Activated CD4-positive, alpha-beta T cell treated with anti-CD3 and anti-CD28 coated beads for 4 hours (primary cell): ENCODE results near the gene PCDHA5.
"Not testable (repeated sequence)": the region's sequence is repeated elsewhere in the genome, so short reads cannot be mapped to it uniquely, and the experiment has no call there.

ENCODE experiments used
- DNase-seq, 2 donors: peaks; one replicate each; pipeline ENCODE4 v3.0.0-alpha.2; 2020

Gene PCDHA5

DNA sequence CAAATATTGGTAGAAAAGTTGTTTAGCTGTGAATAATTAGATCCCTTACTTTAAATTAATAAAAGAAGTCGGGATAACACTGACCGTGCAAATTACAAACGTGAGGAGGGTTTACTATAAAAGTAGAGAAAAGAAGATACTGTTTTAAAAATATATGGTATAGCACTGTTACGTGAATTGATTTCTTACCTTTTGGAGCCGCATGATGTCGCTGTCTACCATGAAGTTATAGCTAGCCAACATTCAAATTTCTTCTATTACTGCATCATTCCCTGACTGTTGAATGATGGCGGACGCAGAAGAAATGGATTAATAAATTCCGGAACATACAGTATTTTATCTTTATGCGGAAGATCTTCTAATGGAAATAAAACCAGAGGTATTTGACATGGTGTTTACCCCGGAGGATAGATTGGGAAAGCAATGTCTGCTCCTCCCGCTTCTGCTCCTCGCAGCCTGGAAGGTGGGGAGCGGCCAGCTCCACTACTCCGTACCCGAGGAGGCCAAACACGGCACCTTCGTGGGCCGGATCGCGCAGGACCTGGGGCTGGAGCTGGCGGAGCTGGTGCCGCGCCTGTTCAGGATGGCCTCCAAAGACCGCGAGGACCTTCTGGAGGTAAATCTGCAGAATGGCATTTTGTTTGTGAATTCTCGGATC lies 6.4 kb downstream of the PCDHA5 start, which contains the start of gene PCDHA6:
Gene PCDHA6 (plus strand): TSS at position 257 of the 658 bp plus-strand sequence. CDS start 132 bp downstream, at position 389.
- DNase-seq = no peak

DNA sequence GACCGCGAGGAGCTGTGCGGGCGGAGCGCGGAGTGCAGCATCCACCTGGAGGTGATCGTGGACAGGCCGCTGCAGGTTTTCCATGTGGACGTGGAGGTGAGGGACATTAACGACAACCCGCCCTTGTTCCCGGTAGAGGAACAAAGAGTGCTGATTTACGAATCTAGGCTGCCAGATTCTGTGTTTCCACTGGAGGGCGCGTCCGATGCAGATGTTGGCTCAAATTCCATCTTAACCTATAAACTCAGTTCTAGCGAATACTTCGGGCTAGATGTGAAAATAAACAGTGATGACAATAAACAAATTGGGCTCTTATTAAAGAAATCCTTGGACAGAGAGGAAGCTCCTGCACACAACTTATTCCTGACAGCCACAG lies 6.9 kb downstream of the PCDHA5 start:
- DNase-seq = no peak

DNA sequence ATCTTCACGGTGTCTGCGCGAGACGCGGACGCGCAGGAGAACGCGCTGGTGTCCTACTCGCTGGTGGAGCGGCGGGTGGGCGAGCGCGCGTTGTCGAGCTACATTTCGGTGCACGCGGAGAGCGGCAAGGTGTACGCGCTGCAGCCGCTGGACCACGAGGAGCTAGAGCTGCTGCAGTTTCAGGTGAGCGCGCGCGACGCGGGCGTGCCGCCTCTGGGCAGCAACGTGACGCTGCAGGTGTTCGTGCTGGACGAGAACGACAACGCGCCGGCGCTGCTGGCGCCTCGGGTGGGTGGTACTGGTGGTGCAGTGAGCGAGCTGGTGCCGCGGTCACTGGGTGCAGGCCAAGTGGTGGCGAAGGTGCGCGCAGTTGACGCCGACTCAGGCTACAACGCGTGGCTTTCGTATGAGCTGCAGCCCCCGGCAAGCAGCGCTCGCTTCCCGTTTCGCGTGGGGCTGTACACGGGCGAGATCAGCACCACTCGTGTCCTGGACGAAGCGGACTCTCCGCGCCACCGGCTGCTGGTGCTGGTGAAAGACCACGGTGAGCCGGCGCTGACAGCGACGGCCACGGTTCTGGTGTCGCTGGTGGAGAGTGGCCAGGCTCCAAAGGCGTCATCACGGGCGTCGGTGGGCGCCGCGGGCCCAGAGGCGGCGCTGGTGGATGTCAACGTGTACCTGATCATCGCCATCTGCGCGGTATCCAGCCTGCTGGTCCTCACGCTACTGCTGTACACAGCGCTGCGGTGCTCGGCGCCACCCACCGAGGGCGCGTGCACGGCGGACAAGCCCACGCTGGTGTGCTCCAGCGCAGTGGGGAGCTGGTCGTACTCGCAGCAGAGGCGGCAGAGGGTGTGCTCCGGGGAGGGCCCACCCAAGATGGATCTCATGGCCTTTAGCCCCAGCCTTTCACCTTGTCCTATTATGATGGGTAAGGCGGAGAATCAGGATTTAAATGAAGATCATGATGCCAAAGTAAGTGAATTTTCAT lies 8.4 kb downstream of the PCDHA5 start:
- not testable (repeated sequence) for DNase-seq

GRCh38 chr5:140833993-140834392 lies 12.6 kb downstream of the PCDHA5 start, which contains the start of gene PCDHA7:
TSS of gene PCDHA7 (plus strand) at chr5:140834269. CDS start at chr5:140834384, 115 bp downstream.
- no peak for DNase-seq

DNA sequence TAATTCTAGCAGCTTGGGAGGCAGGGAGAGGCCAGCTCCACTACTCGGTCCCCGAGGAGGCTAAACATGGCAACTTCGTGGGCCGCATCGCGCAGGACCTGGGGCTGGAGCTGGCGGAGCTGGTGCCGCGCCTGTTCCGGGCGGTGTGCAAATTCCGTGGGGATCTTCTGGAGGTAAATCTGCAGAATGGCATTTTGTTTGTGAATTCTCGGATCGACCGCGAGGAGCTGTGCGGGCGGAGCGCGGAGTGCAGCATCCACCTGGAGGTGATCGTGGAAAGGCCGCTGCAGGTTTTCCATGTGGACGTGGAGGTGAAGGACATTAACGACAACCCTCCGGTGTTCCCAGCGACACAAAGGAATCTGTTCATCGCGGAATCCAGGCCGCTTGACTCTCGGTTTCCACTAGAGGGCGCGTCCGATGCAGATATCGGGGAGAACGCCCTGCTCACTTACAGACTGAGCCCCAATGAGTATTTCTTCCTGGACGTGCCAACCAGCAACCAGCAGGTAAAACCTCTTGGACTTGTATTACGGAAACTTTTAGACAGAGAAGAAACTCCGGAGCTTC lies 13.1 kb downstream of the PCDHA5 start:
- DNase-seq = not testable (repeated sequence)

- DNase-seq = no peak
Observed at GRCh38 chr5:140835622-140836510, 14.5 kb downstream of the PCDHA5 start.

GRCh38 chr5:140840978-140841962 lies 19.9 kb downstream of the PCDHA5 start, which contains the start of gene PCDHA8:
TSS of gene PCDHA8 (plus strand) at chr5:140841187. CDS start at chr5:140841322, 135 bp downstream.
- no peak for DNase-seq

GRCh38 chr5:140842798-140843733 lies 21.7 kb downstream of the PCDHA5 start:
- DNase-seq = no peak

- DNase-seq = not testable (repeated sequence)
Observed at GRCh38 chr5:140848139-140849102, 27.0 kb downstream of the PCDHA5 start, which contains the start of gene PCDHA9. TSS of gene PCDHA9 (plus strand) at chr5:140848382. CDS start at chr5:140848496, 114 bp downstream.

- DNase-seq = not testable (repeated sequence)
Observed at GRCh38 chr5:140849831-140850634, 28.6 kb downstream of the PCDHA5 start.

GRCh38 chr5:140855772-140856674 lies 34.6 kb downstream of the PCDHA5 start, which contains the start of gene PCDHA10:
TSS of gene PCDHA10 (plus strand) at chr5:140855897. CDS start at chr5:140856049, 152 bp downstream.
- no peak for DNase-seq

GRCh38 chr5:140857177-140857986 lies 36.0 kb downstream of the PCDHA5 start:
- no peak for DNase-seq

- no peak for DNase-seq
Observed at GRCh38 chr5:140857987-140858240, 36.5 kb downstream of the PCDHA5 start.

DNA sequence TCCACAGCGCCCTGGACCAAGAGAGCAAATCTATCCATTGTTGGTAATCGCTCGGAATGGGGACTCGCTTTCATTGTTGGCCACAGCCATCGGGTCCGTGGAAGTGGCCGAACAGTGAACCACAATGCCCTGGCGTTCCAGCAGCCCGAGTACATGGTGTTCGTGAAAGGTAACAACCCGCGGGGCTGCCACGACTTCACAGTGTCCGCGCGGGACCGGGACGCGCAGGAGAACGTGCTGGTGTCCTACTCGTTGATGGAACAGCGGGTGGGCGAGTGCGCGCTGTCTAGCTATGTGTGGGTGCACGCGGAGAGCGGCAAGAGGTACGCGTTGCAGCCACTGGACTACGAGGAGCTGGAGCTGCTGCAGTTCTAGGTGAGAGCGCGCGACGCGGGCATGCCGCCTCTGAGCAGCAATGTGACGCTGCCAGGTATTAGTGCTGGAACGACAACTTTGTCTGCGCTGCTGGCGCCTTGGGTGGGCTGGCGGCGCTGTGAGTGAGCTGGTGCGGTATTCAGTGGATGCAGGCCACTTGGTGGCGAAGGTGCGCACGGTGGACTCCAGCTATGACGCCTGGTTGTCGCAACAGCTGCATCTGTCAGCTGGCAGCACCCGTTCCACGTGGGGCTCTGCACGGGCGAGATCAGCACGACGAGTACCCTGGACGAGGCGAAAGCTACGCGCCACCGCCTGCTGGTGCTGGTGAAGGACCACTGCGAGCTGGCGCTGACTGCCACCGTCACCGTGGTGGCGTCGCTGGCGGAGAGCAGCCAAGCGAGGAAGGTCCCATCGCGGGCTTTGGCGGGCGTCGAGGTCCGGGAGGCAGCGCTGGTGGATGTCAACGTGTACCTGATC lies 41.3 kb downstream of the PCDHA5 start:
- no peak for DNase-seq
